HG03060 (cell line): ENCODE measurements around the gene PRMT7.

ENCODE experiments used
- ATAC-seq: cut with Tn5 transposase; IDR thresholded peaks from one replicate; pipeline ENCODE4 v1.9.1; 2021; ENCODE audit warnings: low read depth, moderate number of reproducible peaks; ENCODE audit not compliant: unreplicated experiment

The PRMT7 gene

GRCh38 chr16:68345958-68346635, 35.3 kb downstream of the PRMT7 start:
- ATAC-seq: no peak

- no peak for ATAC-seq
These were observed 36.2 kb downstream of the PRMT7 start for GRCh38 chr16:68346892-68347480.

GRCh38 chr16:68347605-68348004, 36.8 kb downstream of the PRMT7 start:
- no peak for ATAC-seq

GRCh38 chr16:68348639-68349445, 38.0 kb downstream of the PRMT7 start:
- no peak for ATAC-seq

- ATAC-seq: no peak
These were observed 39.1 kb downstream of the PRMT7 start for GRCh38 chr16:68349838-68350410.

GRCh38 chr16:68350813-68351350, 40.1 kb downstream of the PRMT7 start:
- ATAC-seq: no peak

- ATAC-seq: no peak
These were observed 40.6 kb downstream of the PRMT7 start for GRCh38 chr16:68351463-68351862.

- no peak for ATAC-seq
These were observed 41.2 kb downstream of the PRMT7 start for GRCh38 chr16:68351991-68352431.

GRCh38 chr16:68353366-68353765, 42.5 kb downstream of the PRMT7 start:
- ATAC-seq: no peak

GRCh38 chr16:68354816-68355215, 44.0 kb downstream of the PRMT7 start:
- no peak for ATAC-seq

- no peak for ATAC-seq
These were observed 44.8 kb downstream of the PRMT7 start for GRCh38 chr16:68355447-68356248.

- ATAC-seq: peak; percentile 41
These were observed 45.6 kb downstream of the PRMT7 start for GRCh38 chr16:68356249-68356918.

GRCh38 chr16:68356919-68357286, 46.1 kb downstream of the PRMT7 start:
- no peak for ATAC-seq

- no peak for ATAC-seq
These were observed 46.7 kb downstream of the PRMT7 start for GRCh38 chr16:68357521-68357922.

- no peak for ATAC-seq
These were observed 47.1 kb downstream of the PRMT7 start for GRCh38 chr16:68357923-68358322.

- no peak for ATAC-seq
These were observed 48.1 kb downstream of the PRMT7 start for GRCh38 chr16:68358951-68359350.

- no peak for ATAC-seq
These were observed 48.8 kb downstream of the PRMT7 start for GRCh38 chr16:68359398-68360191.

GRCh38 chr16:68360547-68360946, 49.7 kb downstream of the PRMT7 start:
- ATAC-seq: no peak

- no peak for ATAC-seq
These were observed 50.1 kb downstream of the PRMT7 start for GRCh38 chr16:68360956-68361355.
